SHP77 (cell line): ENCODE measurements around the gene OR7A10.
"Not testable (repeated sequence)": the region's sequence is repeated elsewhere in the genome, so short reads cannot be mapped to it uniquely, and the experiment has no call there.

Experiments
- DNase-seq, 2 experiments: peaks; one replicate each; lab custom pipeline; 2025; lab: John Stamatoyannopoulos, UW

The OR7A10 gene

DNA sequence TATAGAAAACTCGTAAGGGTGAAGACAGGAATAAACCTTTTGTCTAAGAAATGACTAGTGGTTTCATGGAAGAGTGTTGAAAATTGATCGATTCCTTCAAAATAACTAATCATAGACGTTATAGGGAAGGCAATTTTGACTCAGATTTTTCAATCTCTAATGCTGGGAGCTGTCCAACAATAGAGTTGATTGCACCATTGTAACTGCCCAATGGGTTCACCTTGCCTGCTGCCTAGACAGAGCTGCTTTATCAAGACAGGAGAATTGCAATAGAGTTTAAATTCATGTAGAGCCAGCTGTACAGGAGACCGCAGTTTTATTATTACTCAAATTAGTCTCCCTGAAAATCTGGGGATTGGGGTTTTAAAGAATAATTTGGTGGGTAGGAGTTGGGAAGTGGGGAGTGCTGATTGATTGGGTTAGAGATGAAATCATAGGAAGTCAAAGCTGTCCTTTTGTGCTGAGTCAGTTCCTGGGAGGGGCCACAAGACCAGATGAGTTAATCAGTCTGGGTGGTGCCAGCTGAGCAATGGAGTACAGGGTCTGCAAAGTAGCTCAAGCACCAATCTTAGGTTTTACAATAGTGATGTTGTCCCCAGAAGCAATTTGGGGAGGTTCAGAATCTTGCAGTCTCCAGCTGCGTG, 53.5 kb downstream of the OR7A10 start:
- no peak for DNase-seq

DNA sequence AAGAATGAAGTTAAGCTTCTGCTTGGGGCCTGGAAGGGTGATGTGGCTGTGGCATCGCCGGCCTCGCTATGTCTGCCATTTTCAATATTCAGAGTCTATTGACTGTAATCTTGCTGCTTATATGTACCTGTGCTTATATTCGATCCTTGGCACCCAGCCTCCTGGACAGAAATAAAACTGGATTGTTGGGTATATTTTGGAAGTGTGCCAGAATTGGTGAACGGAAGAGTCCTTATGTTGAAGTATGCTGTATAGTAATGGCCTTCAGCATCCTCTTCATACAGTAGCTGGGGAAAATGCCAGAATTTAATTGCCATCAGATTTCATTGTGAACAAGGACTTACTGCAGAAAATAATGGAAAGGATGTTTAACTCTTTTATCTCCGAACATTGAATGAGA, 56.5 kb downstream of the OR7A10 start:
- not testable (repeated sequence) for DNase-seq
